GM23338 (cell line): Measurements from ENCODE around the gene RLN2. TPM values are rescaled to one million over a fixed set of nuclear protein-coding genes. Genes with fewer than 3 reads are reported as not detected.

Experiments used
- ATAC-seq: fragments of 200-7000 bp; cut with Tn5 transposase; 3 replicates; pipeline ENCODE4 v1.9.1; 2020
- DNase-seq: peaks from one replicate; pipeline ENCODE4 v3.0.0-alpha.2; 2015; ENCODE audit warnings: low spot score
- H2AFZ ChIP-seq: fragments of 200-600 bp; sonication (generic); 2 replicates; pipeline ENCODE4 v1.8.0; 2016; ENCODE audit warnings: antibody characterized with exemption, mild to moderate bottlenecking, moderate library complexity
- H3F3A ChIP-seq: fragments of 200-600 bp; sonication (generic); replicated peaks from 2 replicates; pipeline ENCODE4 v1.8.0; 2017; ENCODE audit warnings: antibody characterized with exemption, mixed run types, low read depth
- H3K27ac ChIP-seq: fragments of 200-600 bp; sonication (generic); 2 replicates; pipeline ENCODE4 v1.6.1; 2016; ENCODE audit warnings: low read depth
- H3K27me3 ChIP-seq: fragments of 200-600 bp; sonication (generic); 2 replicates; pipeline ENCODE4 v1.8.0; 2016; ENCODE audit warnings: mild to moderate bottlenecking, mixed run types, moderate library complexity; ENCODE audit not compliant: insufficient read depth
- H3K36me3 ChIP-seq: fragments of 200-600 bp; sonication (generic); 2 replicates; pipeline ENCODE4 v1.8.0; 2016; ENCODE audit warnings: mild to moderate bottlenecking; ENCODE audit not compliant: insufficient read depth
- H3K4me1 ChIP-seq: fragments of 200-600 bp; sonication (generic); 2 replicates; pipeline ENCODE4 v1.8.0; 2016; ENCODE audit warnings: mild to moderate bottlenecking, moderate library complexity; ENCODE audit not compliant: insufficient read depth
- H3K4me2 ChIP-seq: fragments of 200-600 bp; sonication (generic); 2 replicates; pipeline ENCODE4 v1.7.1; 2017; ENCODE audit warnings: mixed run types
- H3K4me3 ChIP-seq: fragments of 200-600 bp; sonication (generic); 2 replicates; pipeline ENCODE4 v1.6.1; 2016; ENCODE audit warnings: mixed run types
- H3K79me2 ChIP-seq: fragments of 200-600 bp; sonication (generic); replicated peaks from 2 replicates; pipeline ENCODE4 v1.8.0; 2017; ENCODE audit warnings: mild to moderate bottlenecking; ENCODE audit not compliant: insufficient read depth
- H3K9me2 ChIP-seq: fragments of 200-600 bp; sonication (generic); 2 replicates; pipeline ENCODE4 v1.8.0; 2017; ENCODE audit not compliant: insufficient read depth
- H4K20me1 ChIP-seq: fragments of 200-600 bp; sonication (generic); replicated peaks from 2 replicates; pipeline ENCODE4 v1.8.0; 2017; ENCODE audit warnings: mild to moderate bottlenecking; ENCODE audit not compliant: insufficient read depth
- H3K27ac Mint-ChIP-seq: 2 replicates; pipeline ENCODE4 v1.8.0; 2020; ENCODE audit warnings: inconsistent platforms, mild to moderate bottlenecking, moderate library complexity, mixed read lengths
- H3K27me3 Mint-ChIP-seq: 3 replicates; pipeline ENCODE4 v1.8.0; 2022; ENCODE audit warnings: low read depth, mild to moderate bottlenecking, moderate library complexity, mixed read lengths, inconsistent platforms; ENCODE audit not compliant: insufficient read depth, poor library complexity
- H3K36me3 Mint-ChIP-seq: 3 replicates; pipeline ENCODE4 v1.8.0; 2021; ENCODE audit warnings: low read depth, mild to moderate bottlenecking, inconsistent platforms, moderate library complexity, mixed read lengths
- H3K4me1 Mint-ChIP-seq: 3 replicates; pipeline ENCODE4 v1.8.0; 2020; ENCODE audit warnings: mild to moderate bottlenecking, inconsistent platforms, mixed read lengths
- H3K4me3 Mint-ChIP-seq: 3 replicates; pipeline ENCODE4 v1.8.0; 2021; ENCODE audit warnings: moderate library complexity, mild to moderate bottlenecking, inconsistent platforms, mixed read lengths
- H3K9me3 Mint-ChIP-seq: 3 replicates; pipeline ENCODE4 v1.8.0; 2020; ENCODE audit warnings: moderate library complexity, mild to moderate bottlenecking, inconsistent platforms, mixed read lengths
- EZH2 ChIP-seq: fragments of 200-600 bp; sonication (generic); IDR thresholded peaks from one replicate; pipeline ENCODE4 v1.8.0; 2017; ENCODE audit warnings: antibody characterized with exemption, mild to moderate bottlenecking, low read depth; ENCODE audit not compliant: unreplicated experiment
- EZH2phosphoT487 ChIP-seq: fragments of 200-600 bp; sonication (generic); IDR thresholded peaks from one replicate; pipeline ENCODE4 v1.8.1; 2018; ENCODE audit warnings: antibody characterized with exemption; ENCODE audit not compliant: unreplicated experiment
- NANOG ChIP-seq: IDR thresholded peaks from 2 replicates; pipeline ENCODE4 v1.6.1; 2016; ENCODE audit warnings: antibody characterized with exemption, borderline replicate concordance
- POLR2AphosphoS5 ChIP-seq: IDR thresholded peaks from 2 replicates; pipeline ENCODE4 v1.6.1; 2016; ENCODE audit warnings: antibody characterized with exemption, low read depth
- STAT1 ChIP-seq: IDR thresholded peaks from one replicate; pipeline ENCODE4 v1.6.1; 2016; ENCODE audit warnings: antibody characterized with exemption; ENCODE audit not compliant: unreplicated experiment
- ZNF114 ChIP-seq: fragments of 250-450 bp; sonication (Bioruptor Pico); IDR thresholded peaks from 2 replicates; pipeline ENCODE4 v1.5.0; 2020; ENCODE audit warnings: mild to moderate bottlenecking, moderate library complexity
- polyA plus RNA-seq: library from polyadenylated mRNA; unstranded; fragments of >200 nt; fragmentation: Nextera tagmentation; extraction: Ambion mirVana; gene quantifications from 2 replicates; pipeline ENCODE4 v1.2.1, GENCODE V29; 2016
- total RNA-seq: library from RNA; depleted of rRNA; stranded (reverse); fragments of >200 nt; shearing (Covaris generic); gene quantifications from 2 replicates; pipeline ENCODE4 v1.2.3, GENCODE V29; 2014
- TF ChIP-seq, protein P1 (sequence below), 2 experiments: fragments of 200-600 bp in 1 of 2; sonication (generic) in 1 of 2; conservative IDR thresholded peaks; 2 replicates each; pipeline versions ENCODE4 v1.5.1 to v1.6.1; 2016 to 2017; ENCODE audit warnings: antibody characterized with exemption in 2 of 2, low read depth in 2 of 2, mild to moderate bottlenecking in 2 of 2, moderate library complexity in 1 of 2
- TF ChIP-seq, protein P2 (sequence below): fragments of 250-450 bp; sonication (Bioruptor Pico); IDR thresholded peaks from 2 replicates; pipeline ENCODE4 v1.5.0; 2020; ENCODE audit warnings: mild to moderate bottlenecking, moderate library complexity

Gene RLN2
- total and polyA plus RNA-seq, 2 experiments from 2014 or later: 4.0 to 10.6 TPM

DNA sequence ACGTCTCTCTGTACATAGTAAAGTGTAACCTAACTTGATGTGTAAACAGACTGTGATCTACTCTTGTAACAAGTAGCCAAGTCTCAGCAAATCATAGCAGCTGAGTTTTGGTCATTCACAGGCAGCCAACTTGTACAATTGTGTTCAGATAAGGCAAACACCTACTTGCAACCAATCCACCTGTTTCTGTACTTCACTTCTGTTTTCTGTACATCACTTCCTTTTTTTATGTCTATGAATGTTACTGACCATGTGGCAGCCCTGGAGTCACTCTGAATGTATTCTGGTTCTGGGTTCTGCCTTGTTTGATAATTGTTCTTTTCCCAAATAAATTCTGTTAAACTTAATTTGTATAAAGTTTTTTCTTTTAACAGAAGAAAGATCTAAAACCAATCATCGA lies 26.0 kb downstream of the RLN2 start:
- Histone ChIP-seq H3K4me3 (no peak overlapping the region), H3F3A (no peaks in the 10 kb centered on the region), H3K4me1 (peaks cover 3% of the 10 kb centered on the region; the same call in 1 of the 2 replicates), H2AFZ (no peak overlapping the region), H3K9me2 (no peaks in the 10 kb centered on the region), H3K79me2 (no peaks in the 10 kb centered on the region), H3K4me2 (no peak overlapping the region), H3K27ac (no peak overlapping the region), H3K27me3 (no peaks in the 10 kb centered on the region), H3K36me3 (no peaks in the 10 kb centered on the region), H4K20me1 (no peaks in the 10 kb centered on the region)
- no peak overlapping the region for H3K4me3 Mint-ChIP-seq
- no peaks in the 10 kb centered on the region for H3K27me3 Mint-ChIP-seq
- no peak for ATAC-seq
- H3K4me1 Mint-ChIP-seq: no peaks in the 10 kb centered on the region
- TF ChIP-seq STAT1: no peak
- TF ChIP-seq ZNF114: no peak
- TF ChIP-seq EZH2phosphoT487: no peak
- no peak for TF ChIP-seq EZH2
- TF ChIP-seq, protein P1, sequence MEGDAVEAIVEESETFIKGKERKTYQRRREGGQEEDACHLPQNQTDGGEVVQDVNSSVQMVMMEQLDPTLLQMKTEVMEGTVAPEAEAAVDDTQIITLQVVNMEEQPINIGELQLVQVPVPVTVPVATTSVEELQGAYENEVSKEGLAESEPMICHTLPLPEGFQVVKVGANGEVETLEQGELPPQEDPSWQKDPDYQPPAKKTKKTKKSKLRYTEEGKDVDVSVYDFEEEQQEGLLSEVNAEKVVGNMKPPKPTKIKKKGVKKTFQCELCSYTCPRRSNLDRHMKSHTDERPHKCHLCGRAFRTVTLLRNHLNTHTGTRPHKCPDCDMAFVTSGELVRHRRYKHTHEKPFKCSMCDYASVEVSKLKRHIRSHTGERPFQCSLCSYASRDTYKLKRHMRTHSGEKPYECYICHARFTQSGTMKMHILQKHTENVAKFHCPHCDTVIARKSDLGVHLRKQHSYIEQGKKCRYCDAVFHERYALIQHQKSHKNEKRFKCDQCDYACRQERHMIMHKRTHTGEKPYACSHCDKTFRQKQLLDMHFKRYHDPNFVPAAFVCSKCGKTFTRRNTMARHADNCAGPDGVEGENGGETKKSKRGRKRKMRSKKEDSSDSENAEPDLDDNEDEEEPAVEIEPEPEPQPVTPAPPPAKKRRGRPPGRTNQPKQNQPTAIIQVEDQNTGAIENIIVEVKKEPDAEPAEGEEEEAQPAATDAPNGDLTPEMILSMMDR (conservative IDR thresholded peaks at IDR 0.05; ENCODE audit: low read depth in 2 of 2): no peak
- TF ChIP-seq, protein P2, sequence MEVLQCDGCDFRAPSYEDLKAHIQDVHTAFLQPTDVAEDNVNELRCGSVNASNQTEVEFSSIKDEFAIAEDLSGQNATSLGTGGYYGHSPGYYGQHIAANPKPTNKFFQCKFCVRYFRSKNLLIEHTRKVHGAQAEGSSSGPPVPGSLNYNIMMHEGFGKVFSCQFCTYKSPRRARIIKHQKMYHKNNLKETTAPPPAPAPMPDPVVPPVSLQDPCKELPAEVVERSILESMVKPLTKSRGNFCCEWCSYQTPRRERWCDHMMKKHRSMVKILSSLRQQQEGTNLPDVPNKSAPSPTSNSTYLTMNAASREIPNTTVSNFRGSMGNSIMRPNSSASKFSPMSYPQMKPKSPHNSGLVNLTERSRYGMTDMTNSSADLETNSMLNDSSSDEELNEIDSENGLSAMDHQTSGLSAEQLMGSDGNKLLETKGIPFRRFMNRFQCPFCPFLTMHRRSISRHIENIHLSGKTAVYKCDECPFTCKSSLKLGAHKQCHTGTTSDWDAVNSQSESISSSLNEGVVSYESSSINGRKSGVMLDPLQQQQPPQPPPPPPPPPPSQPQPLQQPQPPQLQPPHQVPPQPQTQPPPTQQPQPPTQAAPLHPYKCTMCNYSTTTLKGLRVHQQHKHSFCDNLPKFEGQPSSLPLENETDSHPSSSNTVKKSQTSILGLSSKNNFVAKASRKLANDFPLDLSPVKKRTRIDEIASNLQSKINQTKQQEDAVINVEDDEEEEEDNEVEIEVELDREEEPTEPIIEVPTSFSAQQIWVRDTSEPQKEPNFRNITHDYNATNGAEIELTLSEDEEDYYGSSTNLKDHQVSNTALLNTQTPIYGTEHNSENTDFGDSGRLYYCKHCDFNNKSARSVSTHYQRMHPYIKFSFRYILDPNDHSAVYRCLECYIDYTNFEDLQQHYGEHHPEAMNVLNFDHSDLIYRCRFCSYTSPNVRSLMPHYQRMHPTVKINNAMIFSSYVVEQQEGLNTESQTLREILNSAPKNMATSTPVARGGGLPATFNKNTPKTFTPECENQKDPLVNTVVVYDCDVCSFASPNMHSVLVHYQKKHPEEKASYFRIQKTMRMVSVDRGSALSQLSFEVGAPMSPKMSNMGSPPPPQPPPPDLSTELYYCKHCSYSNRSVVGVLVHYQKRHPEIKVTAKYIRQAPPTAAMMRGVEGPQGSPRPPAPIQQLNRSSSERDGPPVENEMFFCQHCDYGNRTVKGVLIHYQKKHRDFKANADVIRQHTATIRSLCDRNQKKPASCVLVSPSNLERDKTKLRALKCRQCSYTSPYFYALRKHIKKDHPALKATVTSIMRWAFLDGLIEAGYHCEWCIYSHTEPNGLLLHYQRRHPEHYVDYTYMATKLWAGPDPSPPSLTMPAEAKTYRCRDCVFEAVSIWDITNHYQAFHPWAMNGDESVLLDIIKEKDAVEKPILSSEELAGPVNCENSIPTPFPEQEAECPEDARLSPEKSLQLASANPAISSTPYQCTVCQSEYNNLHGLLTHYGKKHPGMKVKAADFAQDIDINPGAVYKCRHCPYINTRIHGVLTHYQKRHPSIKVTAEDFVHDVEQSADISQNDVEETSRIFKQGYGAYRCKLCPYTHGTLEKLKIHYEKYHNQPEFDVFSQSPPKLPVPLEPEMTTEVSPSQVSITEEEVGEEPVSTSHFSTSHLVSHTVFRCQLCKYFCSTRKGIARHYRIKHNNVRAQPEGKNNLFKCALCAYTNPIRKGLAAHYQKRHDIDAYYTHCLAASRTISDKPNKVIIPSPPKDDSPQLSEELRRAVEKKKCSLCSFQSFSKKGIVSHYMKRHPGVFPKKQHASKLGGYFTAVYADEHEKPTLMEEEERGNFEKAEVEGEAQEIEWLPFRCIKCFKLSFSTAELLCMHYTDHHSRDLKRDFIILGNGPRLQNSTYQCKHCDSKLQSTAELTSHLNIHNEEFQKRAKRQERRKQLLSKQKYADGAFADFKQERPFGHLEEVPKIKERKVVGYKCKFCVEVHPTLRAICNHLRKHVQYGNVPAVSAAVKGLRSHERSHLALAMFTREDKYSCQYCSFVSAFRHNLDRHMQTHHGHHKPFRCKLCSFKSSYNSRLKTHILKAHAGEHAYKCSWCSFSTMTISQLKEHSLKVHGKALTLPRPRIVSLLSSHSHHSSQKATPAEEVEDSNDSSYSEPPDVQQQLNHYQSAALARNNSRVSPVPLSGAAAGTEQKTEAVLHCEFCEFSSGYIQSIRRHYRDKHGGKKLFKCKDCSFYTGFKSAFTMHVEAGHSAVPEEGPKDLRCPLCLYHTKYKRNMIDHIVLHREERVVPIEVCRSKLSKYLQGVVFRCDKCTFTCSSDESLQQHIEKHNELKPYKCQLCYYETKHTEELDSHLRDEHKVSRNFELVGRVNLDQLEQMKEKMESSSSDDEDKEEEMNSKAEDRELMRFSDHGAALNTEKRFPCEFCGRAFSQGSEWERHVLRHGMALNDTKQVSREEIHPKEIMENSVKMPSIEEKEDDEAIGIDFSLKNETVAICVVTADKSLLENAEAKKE (CRISPR knock-in tag): no peak
- no peak for TF ChIP-seq NANOG
- no peak for TF ChIP-seq POLR2AphosphoS5
- H3K27ac Mint-ChIP-seq: no peak overlapping the region
- DNase-seq: no peak
- H3K36me3 Mint-ChIP-seq: no peaks in the 10 kb centered on the region
- H3K9me3 Mint-ChIP-seq: no peaks in the 10 kb centered on the region; the same call in 2 of the 3 replicates
